ENCODE data around the gene GALNT9.

Gene GALNT9

GRCh38 chr12:132317233-132317938 is 12.0 kb downstream of the GALNT9 start:
- no peaks in the 10 kb centered on the region for H3K4me1 Mint-ChIP-seq
- no peak for ATAC-seq
- H3K4me3 Mint-ChIP-seq, result no peak overlapping the region
- H3K27ac Mint-ChIP-seq, result no peak overlapping the region
- peaks cover 52% of the 10 kb centered on the region for H3K27me3 Mint-ChIP-seq
- peaks cover 13% of the 10 kb centered on the region for H3K9me3 Mint-ChIP-seq
- no peaks in the 10 kb centered on the region for H3K36me3 Mint-ChIP-seq

- Mint-ChIP-seq H3K27me3 (peaks cover 45% of the 10 kb centered on the region), H3K36me3 (no peaks in the 10 kb centered on the region), H3K27ac (no peak overlapping the region), H3K9me3 (peaks cover 17% of the 10 kb centered on the region), H3K4me1 (no peaks in the 10 kb centered on the region), H3K4me3 (no peak overlapping the region)
- ATAC-seq, result no peak
Measured at GRCh38 chr12:132316497-132317232, 12.7 kb downstream of the GALNT9 start.

DNA sequence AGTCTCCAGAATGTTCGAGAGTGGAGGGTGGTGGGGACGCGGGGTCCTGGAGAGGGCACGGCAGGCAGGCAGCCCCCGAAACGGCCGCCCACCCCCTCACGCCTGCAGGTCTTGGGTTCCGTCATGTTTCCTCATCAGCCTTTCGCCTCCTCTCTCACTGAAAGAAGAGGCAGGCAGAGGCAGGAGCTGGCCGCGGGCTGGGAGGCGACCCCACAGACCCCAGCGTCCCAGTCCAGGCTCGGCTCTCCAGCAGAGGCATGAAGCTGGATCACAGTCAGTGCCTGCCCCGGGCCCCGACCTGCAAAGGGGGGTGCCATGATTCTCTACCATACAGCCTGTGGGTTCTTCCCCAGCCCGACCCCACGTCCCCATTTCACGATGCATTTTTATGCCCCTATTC is 13.4 kb downstream of the GALNT9 start:
- ATAC-seq, result no peak
- peaks cover 38% of the 10 kb centered on the region for H3K27me3 Mint-ChIP-seq
- H3K4me1 Mint-ChIP-seq, result no peaks in the 10 kb centered on the region
- peaks cover 21% of the 10 kb centered on the region for H3K9me3 Mint-ChIP-seq
- no peak overlapping the region for H3K27ac Mint-ChIP-seq
- no peak overlapping the region for H3K4me3 Mint-ChIP-seq
- no peaks in the 10 kb centered on the region for H3K36me3 Mint-ChIP-seq

DNA sequence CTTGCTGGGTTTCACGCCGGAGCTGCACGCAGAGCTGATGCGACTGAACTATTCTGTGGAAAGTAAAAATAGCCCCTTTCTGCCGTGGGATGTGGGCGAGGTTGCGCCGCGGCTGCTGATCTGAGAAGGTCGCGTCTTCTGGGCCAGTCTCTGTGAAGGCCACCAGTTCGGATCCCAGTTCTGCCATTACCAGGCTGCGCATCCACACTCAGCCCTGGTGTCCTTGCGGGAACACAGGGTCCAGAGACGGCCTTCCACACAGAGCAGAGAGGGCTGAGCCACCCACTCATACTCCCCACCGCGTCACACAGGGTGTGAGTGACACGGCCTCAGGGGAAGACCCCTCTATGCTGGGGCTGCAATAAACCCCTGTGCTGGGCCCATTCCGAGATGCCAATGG is 13.9 kb downstream of the GALNT9 start:
- no peaks in the 10 kb centered on the region for H3K4me1 Mint-ChIP-seq
- peaks cover 38% of the 10 kb centered on the region for H3K27me3 Mint-ChIP-seq
- no peaks in the 10 kb centered on the region for H3K36me3 Mint-ChIP-seq
- ATAC-seq, result no peak
- peaks cover 23% of the 10 kb centered on the region for H3K9me3 Mint-ChIP-seq
- no peak overlapping the region for H3K27ac Mint-ChIP-seq
- no peak overlapping the region for H3K4me3 Mint-ChIP-seq

DNA sequence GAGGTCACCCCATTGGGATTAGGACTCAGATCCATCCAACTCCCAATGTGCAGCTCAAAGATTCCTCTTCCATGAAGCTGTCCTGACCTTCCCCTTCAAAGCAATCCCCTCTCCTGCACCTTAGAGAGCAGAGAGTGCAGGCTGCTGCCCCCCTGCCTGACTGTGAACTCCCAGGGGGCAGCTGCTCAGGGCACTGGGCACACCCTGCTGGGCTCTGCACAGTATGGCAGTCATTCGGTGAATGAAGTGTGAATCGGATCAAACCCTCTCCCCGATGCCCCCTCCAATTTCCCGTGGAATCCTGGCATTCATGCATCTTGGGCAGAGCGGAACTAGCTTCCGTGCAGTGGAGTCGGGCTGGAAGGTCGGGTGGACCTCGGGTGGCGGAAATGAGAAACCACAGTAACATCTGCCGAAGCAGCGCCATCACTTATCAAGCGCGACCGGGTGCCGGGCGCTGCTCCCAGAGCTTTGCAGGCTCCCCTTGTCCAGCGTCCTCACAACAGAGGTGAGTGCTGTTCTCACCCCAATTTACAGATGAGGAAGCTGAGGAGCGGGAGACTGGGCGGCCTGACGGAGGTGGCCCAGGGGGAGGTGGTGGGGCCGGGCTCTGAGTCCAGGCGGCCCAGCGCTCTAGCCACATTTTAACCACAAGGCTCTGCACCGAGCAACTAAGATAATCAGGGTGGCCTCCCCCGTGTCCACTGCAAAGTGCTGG is 14.7 kb downstream of the GALNT9 start:
- H3K27ac Mint-ChIP-seq, result no peak overlapping the region
- ATAC-seq, result no peak
- H3K9me3 Mint-ChIP-seq, result peaks cover 23% of the 10 kb centered on the region
- no peaks in the 10 kb centered on the region for H3K36me3 Mint-ChIP-seq
- no peaks in the 10 kb centered on the region for H3K4me1 Mint-ChIP-seq
- peaks cover 30% of the 10 kb centered on the region for H3K27me3 Mint-ChIP-seq
- H3K4me3 Mint-ChIP-seq, result no peak overlapping the region

DNA sequence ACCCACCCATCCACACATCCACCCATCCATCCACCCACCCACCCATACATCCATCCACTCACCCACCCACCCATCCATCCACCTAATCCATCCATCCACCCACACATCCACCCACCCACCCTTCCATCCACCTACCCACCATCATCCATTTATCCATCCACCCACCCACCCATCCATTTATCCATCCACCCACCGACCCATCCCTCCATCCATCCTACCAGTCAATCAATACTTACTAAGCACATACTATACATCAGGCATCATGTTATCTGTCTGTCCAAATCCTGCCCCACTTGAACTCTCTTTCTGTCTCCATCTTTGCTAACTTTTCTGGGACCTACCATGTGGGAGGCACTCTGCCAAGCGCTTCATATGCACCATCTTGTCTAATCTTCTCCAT is 15.4 kb downstream of the GALNT9 start:
- H3K27me3 Mint-ChIP-seq, result peaks cover 23% of the 10 kb centered on the region
- no peak overlapping the region for H3K27ac Mint-ChIP-seq
- no peaks in the 10 kb centered on the region for H3K4me1 Mint-ChIP-seq
- H3K9me3 Mint-ChIP-seq, result peaks cover 23% of the 10 kb centered on the region
- no peaks in the 10 kb centered on the region for H3K36me3 Mint-ChIP-seq
- H3K4me3 Mint-ChIP-seq, result no peak overlapping the region
- no peak for ATAC-seq

DNA sequence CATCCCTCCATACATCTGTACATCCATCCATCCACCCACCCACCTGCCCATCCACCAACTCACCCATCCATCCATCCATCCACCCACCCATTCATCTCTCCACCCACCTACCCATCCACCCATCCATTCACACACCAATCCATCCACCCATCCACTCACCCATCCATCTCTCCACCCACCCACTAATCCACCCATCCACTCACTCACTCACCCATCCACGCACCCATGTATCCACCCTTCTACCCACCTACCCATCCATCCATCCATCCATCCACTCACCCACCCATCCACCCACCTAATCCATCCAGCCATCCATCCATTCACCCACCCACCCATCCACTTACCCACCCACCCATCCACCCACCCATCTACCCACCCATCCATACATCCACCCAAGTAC is 16.2 kb downstream of the GALNT9 start:
- Mint-ChIP-seq H3K9me3 (peaks cover 23% of the 10 kb centered on the region), H3K27ac (no peak overlapping the region), H3K36me3 (no peaks in the 10 kb centered on the region), H3K4me3 (no peak overlapping the region), H3K4me1 (no peaks in the 10 kb centered on the region), H3K27me3 (peaks cover 18% of the 10 kb centered on the region)
- no peak for ATAC-seq

- H3K27me3 Mint-ChIP-seq, result peaks cover 23% of the 10 kb centered on the region
- no peak overlapping the region for H3K4me3 Mint-ChIP-seq
- no peaks in the 10 kb centered on the region for H3K4me1 Mint-ChIP-seq
- no peaks in the 10 kb centered on the region for H3K36me3 Mint-ChIP-seq
- H3K9me3 Mint-ChIP-seq, result peaks cover 23% of the 10 kb centered on the region
- no peak overlapping the region for H3K27ac Mint-ChIP-seq
- ATAC-seq, result no peak
Measured at GRCh38 chr12:132312516-132312915, 16.9 kb downstream of the GALNT9 start.

DNA sequence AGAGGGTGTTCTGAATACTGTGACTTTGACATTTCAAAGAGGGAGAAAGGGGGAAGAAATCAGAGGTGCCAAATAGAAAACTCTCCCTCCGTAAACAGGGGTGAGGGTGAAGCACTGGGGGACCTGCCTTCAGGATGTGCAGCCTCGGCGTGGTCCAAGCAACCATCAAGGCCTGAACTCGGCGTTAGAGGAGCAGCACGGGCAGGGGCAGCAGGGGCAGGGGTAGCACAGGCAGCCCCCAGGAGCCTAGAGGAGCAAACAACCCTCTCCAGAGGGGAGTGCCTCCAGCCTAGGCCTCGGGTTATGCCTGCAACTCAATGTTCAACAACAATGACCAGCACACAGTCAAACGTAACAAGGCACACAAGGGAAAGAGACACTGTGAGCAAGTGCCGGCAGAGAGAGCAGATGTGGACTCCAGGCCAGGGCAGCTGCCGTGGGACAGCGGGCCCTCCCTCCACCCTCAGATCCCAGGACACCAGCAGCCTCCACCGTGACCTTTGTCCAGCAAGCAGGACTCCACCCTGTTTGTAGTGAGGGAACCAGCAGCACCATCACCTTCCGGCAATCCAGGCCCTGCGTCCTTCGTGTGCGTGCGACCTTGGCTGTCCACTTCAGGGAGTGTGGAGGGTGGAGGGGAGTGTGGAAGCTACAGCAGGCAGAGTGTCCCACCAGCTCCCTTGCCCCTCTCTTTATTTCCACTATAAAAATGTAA is 18.0 kb downstream of the GALNT9 start:
- Mint-ChIP-seq H3K4me1 (no peaks in the 10 kb centered on the region), H3K27ac (no peak overlapping the region), H3K36me3 (no peaks in the 10 kb centered on the region), H3K9me3 (peaks cover 23% of the 10 kb centered on the region), H3K27me3 (peaks cover 13% of the 10 kb centered on the region), H3K4me3 (no peak overlapping the region)
- ATAC-seq, result no peak

DNA sequence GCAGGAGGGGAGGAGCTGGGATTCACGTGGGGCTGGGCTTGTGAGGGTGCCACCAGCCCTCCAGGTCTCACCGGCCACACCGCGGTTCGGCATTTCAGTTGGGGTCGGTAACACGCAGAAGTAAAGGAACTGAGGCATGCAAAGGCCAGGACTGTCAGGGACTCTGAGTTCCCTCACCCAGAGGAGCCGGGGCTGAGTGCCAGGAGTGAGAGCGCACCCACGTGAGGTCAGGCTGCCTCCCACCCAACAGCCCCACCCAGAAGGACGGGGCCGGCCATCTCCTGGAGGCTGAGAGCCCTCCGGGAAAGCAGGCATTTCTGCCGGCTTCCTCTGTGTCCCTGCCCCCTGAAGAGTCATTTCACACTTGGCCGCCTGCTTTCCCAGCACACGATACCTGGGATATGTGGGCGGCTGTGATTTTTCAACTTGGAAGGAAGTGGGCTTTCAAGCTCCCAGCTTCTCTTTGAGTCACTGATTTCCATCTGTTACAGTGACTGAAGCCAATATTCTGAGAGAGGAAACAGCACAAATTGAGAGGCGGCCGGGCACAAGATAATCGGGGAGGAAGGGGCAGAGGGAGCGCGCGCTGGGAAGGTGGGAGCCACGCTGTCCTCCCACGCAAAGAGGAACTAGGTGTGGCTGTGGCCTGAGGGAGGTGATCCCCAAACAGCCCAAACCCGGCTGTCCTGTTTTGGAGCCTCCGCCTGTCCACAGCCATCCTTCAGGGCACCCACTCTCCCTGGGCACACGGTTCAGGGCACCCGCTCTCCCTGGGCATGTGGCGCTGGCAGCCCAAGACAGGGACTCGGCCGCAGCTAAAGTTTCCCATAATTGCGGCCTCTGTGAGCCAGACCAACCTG is 19.0 kb downstream of the GALNT9 start:
- no peak for ATAC-seq
- Mint-ChIP-seq H3K27me3 (peaks cover 9% of the 10 kb centered on the region), H3K36me3 (no peaks in the 10 kb centered on the region), H3K4me3 (no peak overlapping the region), H3K9me3 (peaks cover 23% of the 10 kb centered on the region), H3K4me1 (no peaks in the 10 kb centered on the region), H3K27ac (no peak overlapping the region)

- Mint-ChIP-seq H3K27me3 (peaks cover 9% of the 10 kb centered on the region), H3K36me3 (no peaks in the 10 kb centered on the region), H3K9me3 (peaks cover 23% of the 10 kb centered on the region), H3K4me3 (no peak overlapping the region), H3K27ac (no peak overlapping the region), H3K4me1 (no peaks in the 10 kb centered on the region)
- ATAC-seq, result no peak
Measured at GRCh38 chr12:132309596-132310086, 19.7 kb downstream of the GALNT9 start.

DNA sequence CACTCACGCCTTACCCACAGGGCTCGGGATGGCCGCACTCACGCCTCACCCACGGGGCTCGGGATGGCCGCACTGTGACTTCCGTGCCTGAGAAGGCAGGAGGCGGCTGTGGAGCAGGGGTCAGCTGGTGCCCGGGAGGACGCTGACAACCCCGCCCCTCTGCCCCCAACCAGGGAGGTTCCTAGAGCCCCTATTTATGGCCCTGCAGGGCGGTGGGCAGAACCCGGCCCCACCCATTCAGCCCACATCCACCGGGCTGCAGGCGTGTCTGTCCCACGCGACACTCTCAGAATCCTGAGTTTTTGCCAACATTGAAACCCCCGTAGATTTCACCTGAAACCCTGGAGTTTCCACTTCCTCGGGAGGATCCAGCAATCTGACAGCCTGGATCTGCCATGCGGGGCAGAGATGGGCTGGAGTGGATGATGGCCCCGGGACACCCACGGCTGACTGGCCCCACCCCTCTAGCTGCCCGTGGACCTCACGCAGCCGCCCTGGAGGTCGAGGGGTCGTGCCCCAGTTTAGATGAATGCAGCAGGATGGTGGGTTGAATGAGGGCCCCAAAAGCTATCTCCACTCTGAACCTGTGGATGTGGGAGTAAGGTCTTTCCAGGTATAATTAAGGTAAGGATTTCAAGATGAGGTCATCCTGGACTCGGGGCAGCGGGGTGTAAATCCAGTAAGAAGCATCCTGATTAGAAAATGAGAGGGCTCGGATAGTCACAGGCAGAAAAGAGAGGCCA is 20.4 kb downstream of the GALNT9 start:
- no peak overlapping the region for H3K27ac Mint-ChIP-seq
- peaks cover 20% of the 10 kb centered on the region for H3K9me3 Mint-ChIP-seq
- H3K36me3 Mint-ChIP-seq, result no peaks in the 10 kb centered on the region
- no peak for ATAC-seq
- H3K27me3 Mint-ChIP-seq, result peaks cover 9% of the 10 kb centered on the region
- H3K4me3 Mint-ChIP-seq, result no peak overlapping the region
- no peaks in the 10 kb centered on the region for H3K4me1 Mint-ChIP-seq

DNA sequence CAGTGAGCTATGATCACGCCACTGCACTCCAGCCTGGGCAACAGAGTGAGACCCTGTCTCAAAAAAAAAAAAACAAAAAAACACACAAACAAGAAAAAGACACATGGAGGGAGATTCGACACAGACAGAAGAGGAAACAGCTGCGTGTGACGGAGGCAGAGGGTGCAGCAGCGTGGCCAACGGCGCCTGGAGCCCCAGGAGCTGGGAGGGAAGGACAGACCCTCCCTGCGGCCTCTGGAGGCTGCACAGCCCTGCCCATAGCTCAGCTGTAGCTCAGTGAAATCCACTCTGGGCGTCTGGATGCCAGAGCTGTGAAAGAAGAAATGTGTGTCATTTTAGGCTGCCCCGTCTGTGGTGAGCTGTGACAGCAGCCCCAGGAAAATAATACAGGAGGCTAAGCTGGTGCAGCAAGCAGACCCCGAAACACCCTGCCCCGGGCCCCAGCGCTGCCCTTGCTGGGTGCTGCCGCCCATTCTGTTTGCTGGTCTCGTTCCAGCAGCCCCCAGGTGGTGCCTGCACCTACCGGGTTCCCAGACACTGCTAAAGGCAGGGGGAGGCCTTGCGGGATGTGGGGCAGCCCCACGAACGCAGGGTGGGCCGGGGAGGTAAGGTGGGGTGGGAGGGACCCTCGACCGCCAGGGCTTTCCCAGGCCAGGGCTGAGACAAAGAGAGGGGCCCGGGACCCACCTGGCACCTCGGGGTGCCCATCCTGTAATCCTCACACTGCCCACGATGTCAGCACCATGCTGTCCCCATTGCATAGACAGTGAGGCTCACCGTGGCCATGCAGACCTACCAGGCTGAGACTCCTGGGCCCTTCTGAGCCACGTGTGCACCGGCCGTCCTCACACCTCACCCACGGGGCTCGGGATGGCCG is 21.2 kb downstream of the GALNT9 start:
- Mint-ChIP-seq H3K27me3 (peaks cover 9% of the 10 kb centered on the region), H3K36me3 (no peaks in the 10 kb centered on the region), H3K27ac (no peak overlapping the region), H3K4me3 (no peak overlapping the region), H3K9me3 (peaks cover 16% of the 10 kb centered on the region), H3K4me1 (no peaks in the 10 kb centered on the region)
- no peak for ATAC-seq

Data from stimulated activated memory B cell treated with anti-CD40 and anti-IgM and Interleukin-4, amounts not matched to agents 10 μg/mL and 1 μg/mL and 100 μg/mL, for 72 hours (primary cell).